HG03095 (cell line): ENCODE results near the gene NUTM2A.
"Not testable (repeated sequence)": the region's sequence is repeated elsewhere in the genome, so short reads cannot be mapped to it uniquely, and the experiment has no call there.

Experiments used
- ATAC-seq: cut with Tn5 transposase; IDR thresholded peaks from one replicate; pipeline ENCODE4 v1.9.1; 2021; ENCODE audit warnings: moderate library complexity; ENCODE audit not compliant: unreplicated experiment

Gene NUTM2A, protein sequence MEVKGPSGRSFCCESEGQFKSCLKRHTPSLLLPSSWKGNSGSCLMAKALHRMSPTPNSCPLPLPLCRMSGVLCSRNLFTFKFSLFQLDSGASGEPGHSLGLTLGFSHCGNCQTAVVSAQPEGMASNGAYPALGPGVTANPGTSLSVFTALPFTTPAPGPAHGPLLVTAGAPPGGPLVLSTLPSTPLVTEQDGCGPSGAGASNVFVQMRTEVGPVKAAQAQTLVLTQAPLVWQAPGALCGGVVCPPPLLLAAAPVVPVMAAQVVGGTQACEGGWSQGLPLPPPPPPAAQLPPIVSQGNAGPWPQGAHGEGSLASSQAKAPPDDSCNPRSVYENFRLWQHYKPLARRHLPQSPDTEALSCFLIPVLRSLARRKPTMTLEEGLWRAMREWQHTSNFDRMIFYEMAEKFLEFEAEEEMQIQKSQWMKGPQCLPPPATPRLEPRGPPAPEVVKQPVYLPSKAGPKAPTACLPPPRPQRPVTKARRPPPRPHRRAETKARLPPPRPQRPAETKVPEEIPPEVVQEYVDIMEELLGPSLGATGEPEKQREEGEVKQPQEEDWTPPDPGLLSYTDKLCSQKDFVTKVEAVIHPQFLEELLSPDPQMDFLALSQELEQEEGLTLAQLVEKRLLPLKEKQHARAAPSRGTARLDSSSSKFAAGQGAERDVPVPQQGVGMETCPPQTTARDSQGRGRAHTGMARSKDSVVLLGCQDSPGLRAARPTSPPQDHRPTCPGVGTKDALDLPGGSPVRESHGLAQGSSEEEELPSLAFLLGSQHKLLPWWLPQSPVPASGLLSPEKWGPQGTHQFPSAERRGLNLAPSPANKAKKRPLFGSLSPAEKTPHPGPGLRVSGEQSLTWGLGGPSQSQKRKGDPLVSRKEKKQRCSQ

DNA sequence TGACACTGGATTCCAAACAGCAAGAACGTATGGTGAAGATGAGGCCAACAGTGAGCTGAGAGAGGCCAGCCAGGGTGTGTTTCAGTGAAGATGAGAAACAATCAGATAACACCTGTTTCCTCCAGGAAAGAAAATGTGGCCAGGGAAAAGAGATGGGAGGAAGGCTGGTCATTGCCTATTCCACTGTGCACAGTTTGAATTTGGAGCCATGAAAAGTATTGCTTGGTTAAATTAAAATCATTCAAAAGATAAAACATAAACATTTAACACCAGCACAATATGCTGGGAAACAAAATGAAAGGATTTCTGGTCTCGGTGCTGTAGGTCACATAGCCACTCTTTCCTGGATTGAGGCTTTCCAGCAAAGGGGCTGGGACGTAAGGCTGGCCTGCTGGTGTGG, at the start of gene NUTM2A:
TSS of gene NUTM2A (plus strand) at position 301 of the 400 bp plus-strand sequence. CDS start 383 bp downstream, outside the sequence.
- ATAC-seq: not testable (repeated sequence)

GRCh38 chr10:87177587-87177986, 47.7 kb upstream of the NUTM2A start:
- not testable (repeated sequence) for ATAC-seq

- ATAC-seq: not testable (repeated sequence)
Observed at GRCh38 chr10:87184421-87184820, 40.8 kb upstream of the NUTM2A start.

DNA sequence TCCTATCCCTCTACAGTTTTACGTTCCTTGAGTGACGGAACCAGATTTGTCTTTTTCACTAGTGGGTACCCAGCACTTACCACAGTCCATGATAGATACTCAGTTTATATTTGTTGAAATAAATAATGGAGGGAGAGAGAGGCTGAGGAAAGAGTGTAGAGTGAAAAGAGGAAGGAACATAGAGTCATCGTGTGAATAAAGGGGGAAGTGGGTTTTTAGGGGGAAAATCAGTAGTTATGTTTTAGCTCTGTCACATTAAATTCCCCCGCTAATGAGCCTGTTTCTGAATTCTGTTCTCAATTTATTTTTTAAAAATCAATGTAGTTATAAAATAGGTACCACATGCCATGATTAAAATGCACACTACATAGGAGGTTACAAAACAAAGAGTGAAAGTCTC, 39.2 kb upstream of the NUTM2A start:
- not testable (repeated sequence) for ATAC-seq

DNA sequence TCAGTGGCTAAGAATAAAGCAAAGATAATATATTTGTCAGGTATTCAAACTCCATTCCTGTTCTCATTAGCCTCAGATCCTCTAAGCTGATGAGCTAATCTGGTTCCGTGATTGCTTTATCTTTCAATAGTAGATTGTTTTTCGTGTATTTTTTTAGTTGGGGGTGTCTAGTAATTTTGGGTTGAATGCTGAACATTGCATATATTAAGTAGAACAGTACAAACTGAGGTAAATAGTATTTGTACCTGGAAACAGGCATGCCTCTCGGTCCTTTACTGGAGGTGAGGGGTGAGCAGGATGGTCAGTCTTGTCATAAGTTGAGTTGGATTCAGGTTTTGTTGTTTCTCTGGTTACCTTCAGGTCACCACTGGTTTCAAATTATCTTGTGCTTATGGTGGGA, 37.7 kb upstream of the NUTM2A start:
- ATAC-seq: not testable (repeated sequence)

DNA sequence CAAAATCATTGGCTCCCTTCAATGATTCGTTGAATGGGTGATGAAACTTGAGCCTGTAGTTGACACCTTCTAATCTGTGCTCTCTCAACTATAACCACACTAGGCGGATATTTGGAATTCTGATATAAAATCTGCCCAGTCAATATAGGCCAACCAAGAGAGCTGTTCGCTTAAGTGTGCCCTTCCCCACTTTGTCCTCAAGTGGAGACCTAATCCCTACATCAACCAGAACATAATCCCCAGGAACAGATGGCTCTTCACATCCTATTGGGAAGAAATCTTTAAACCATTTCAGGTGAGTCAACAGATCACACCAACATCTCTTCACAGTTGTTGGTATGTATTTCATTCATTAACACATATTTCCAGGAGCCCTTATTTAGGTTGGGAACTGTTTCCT, 33.4 kb upstream of the NUTM2A start:
- ATAC-seq: not testable (repeated sequence)

DNA sequence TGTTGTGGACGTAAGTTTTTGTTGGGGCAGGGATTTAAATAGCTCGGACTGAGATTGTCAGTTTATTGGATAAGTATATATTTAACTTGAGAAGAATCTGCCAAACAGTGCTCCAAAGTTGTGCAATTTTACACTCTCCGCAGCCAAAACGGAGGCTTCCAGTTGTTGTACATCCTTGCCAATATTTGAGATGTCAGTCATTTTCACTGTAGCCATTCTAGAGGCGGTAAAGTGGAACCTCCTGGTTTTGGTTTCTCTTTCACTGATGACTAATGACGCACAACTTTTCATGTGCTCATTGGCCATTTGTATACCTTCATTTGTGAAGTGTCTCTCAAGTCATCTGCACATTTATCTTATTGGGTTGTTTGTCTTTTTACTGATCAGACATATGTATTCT, 24.3 kb upstream of the NUTM2A start:
- ATAC-seq: peak; percentile 48

DNA sequence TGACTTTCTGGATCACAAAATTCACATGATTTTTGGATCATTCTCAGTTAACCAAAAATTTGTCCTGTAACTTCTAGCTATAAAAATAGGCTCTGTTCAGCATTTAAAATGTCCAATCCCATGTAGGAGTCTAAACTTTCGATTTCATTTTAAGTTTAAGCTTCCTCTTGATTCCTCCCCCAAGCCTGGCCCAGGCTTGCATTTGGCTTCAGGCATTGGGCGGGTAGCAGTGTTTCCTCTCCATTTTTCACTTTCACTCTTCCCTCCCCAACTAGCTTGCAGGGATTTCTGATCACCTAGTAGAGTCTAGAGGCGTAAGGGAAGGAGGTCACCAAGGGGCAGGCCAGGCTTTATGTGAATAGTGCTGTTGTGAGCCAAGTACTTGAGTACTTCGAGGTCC, 20.4 kb upstream of the NUTM2A start:
- not testable (repeated sequence) for ATAC-seq

- ATAC-seq: not testable (repeated sequence)
Observed at GRCh38 chr10:87206922-87207321, 18.3 kb upstream of the NUTM2A start.

DNA sequence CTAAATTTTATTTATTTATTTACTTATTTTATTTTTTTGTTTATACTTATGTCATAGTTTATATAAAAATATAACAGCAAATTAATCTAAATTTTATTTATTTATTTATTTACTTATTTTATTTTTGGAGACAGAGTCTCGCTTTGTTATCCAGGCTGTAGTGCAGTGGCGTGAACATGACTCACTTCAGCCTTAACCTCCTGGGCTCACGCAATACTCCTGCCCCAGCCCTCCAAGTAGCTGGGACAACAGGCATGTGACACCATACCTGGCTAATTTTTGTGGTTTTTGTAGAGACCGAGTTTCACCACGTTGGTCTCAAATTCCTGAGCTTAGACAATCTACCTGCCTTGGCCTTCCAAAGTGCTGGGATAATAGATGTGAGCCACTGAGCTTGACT, 14.9 kb upstream of the NUTM2A start:
- ATAC-seq: not testable (repeated sequence)

GRCh38 chr10:87211848-87212247, 13.4 kb upstream of the NUTM2A start:
- ATAC-seq: not testable (repeated sequence)

- ATAC-seq: not testable (repeated sequence)
Observed at GRCh38 chr10:87213150-87213765, 12.0 kb upstream of the NUTM2A start.

DNA sequence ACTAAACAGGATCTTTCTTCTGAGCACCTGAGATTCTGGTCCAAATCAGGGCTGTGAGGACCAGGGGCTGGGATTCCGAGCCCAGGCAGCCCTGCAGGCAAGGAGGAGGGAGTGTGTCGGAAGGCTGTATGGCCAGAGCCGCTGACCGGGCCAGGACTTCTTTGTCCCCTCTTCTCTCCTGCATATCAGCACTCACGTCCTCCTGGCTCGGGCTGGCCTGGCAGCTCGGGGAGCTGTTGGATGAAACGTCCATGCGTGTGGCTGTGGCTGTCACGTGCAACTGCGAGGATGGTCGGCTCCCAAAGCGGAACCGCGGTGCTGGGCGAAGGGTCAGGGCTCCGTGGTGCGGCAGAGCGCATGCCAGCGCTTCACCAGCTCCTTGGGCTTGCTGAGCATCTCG, 11.4 kb upstream of the NUTM2A start:
- ATAC-seq: not testable (repeated sequence)

- not testable (repeated sequence) for ATAC-seq
Observed at GRCh38 chr10:87216120-87216519, 9.1 kb upstream of the NUTM2A start.

- not testable (repeated sequence) for ATAC-seq
Observed at GRCh38 chr10:87219370-87219769, 5.9 kb upstream of the NUTM2A start.

GRCh38 chr10:87222789-87223188, 2.5 kb upstream of the NUTM2A start:
- not testable (repeated sequence) for ATAC-seq

DNA sequence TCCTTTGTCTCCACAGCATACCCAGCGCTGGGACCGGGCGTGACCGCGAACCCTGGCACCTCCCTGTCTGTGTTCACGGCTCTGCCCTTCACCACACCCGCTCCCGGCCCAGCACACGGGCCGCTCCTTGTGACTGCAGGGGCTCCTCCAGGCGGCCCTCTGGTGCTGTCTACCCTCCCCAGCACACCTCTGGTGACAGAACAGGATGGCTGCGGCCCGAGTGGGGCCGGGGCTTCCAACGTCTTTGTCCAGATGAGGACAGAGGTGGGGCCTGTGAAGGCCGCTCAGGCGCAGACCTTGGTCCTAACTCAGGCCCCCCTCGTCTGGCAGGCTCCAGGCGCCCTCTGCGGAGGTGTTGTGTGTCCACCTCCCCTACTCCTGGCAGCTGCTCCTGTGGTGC, 3.0 kb downstream of the NUTM2A start:
- not testable (repeated sequence) for ATAC-seq

DNA sequence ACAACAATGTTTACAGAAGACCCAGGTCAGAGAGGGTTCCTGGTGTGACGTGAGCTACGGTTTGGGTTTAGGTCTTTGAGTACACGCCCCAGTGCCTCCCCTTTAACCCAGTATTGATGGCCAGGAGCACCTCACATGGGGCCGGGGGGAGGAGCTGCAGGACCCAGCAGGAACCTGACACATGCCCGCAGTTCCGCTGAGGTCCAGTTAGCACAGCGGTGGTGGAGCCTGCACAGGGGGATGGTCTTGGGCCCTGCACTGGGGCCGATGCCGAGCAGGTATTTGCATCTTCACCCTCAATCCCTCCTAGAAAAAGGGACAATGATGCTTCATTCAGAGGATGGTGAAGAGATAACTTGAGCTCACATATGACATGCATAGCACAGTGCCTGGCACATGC, 4.0 kb downstream of the NUTM2A start:
- not testable (repeated sequence) for ATAC-seq

GRCh38 chr10:87234854-87235253, 9.6 kb downstream of the NUTM2A start:
- not testable (repeated sequence) for ATAC-seq

DNA sequence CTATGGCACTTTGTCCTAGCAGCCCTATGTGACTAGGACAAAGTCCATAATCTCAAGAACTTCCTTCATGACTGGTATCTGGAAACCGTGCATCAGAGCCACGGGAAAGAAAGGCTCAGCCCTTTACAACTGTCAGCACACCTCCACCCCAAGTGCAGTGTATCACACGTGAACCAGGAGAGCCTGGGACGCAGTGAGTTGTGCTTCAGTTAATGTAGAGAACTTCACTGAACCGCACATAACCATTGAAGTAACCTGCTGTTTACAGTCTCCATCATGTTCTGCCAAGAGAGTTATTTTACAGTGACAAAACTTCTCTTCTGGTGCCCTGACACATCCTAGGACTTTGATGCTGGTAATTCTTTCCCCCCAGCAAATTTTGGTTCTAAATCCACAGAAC, 12.0 kb downstream of the NUTM2A start:
- ATAC-seq: not testable (repeated sequence)

GRCh38 chr10:87239346-87239808, 14.1 kb downstream of the NUTM2A start:
- ATAC-seq: not testable (repeated sequence)
